HCT116 (cell line): ENCODE measurements around the gene SRSF3. TPM values are rescaled to one million over a fixed set of nuclear protein-coding genes. Genes with fewer than 3 reads are reported as not detected.

Experiments used
- ATAC-seq: fragments of 200-7000 bp; cut with Tn5 transposase; 2 replicates; pipeline ENCODE4 v1.9.1; 2020; ENCODE audit warnings: mild to moderate bottlenecking, moderate library complexity
- BruUV-seq: library from RNA; stranded (reverse); fragments of 400-500 nt; replicated peaks from 2 replicates; lab custom pipeline; 2021; lab: Mats Ljungman, UMichigan
- CTCF ChIA-PET: fragments of 300-600 bp; sonication (Branson Sonifier 250); formaldehyde crosslinking; loops from one replicate; lab custom pipeline; 2021; ENCODE audit warnings: antibody characterized with exemption; lab: Charles Lee
- POLR2A ChIA-PET: fragments of 300-600, 350-600 bp; sonication (Branson Sonifier 250); formaldehyde crosslinking; loops from one replicate; lab custom pipeline; 2021; ENCODE audit warnings: antibody characterized with exemption; lab: Charles Lee
- RAD21 ChIA-PET, 2 experiments: fragments of 300-600 bp; sonication (Branson Sonifier 250); formaldehyde crosslinking; loops; one replicate each; lab custom pipeline; 2023; ENCODE audit warnings: low total read pairs in 2 of 2; ENCODE audit not compliant: uncharacterized antibody in 2 of 2, unreplicated experiment in 2 of 2, low non-redundant PET in 1 of 2; lab: Charles Lee
- DNase-seq: peaks from one replicate; pipeline ENCODE4 v3.0.0-alpha.2; 2010; ENCODE audit warnings: low read depth, low spot score
- H2AFZ ChIP-seq: fragments of 200-600 bp; shearing (Covaris generic), sonication (generic); 2 replicates; pipeline ENCODE4 v1.6.1; 2017; ENCODE audit warnings: low read depth, mixed run types, mixed read lengths, antibody characterized with exemption, low read length; ENCODE audit not compliant: poor library complexity, severe bottlenecking
- H3K27ac ChIP-seq: 2 replicates; pipeline ENCODE4 v1.5.1; 2012; ENCODE audit warnings: low read depth, low read length
- H3K27me3 ChIP-seq: fragments of 200-600 bp; sonication (generic); 2 replicates; pipeline ENCODE4 v1.6.1; 2016; ENCODE audit warnings: mixed run types, low read length, mixed read lengths; ENCODE audit not compliant: insufficient read depth
- H3K36me3 ChIP-seq, 2 experiments: fragments of 200-500 bp in 1 of 2; fragments of 200-600 bp in 1 of 2; sonication (Bioruptor generic) in 1 of 2; sonication (generic) in 1 of 2; 2 replicates each; pipeline versions ENCODE4 v1.5.1 to v1.6.1; 2014 to 2016; ENCODE audit warnings: low read length in 2 of 2, inconsistent platforms in 1 of 2, mixed read lengths in 1 of 2, mixed run types in 1 of 2; ENCODE audit not compliant: insufficient read depth in 2 of 2, control insufficient read depth in 1 of 2
- H3K4me1 ChIP-seq, 2 experiments: fragments of 200-600 bp in 1 of 2; sonication (generic) in 1 of 2; 2 replicates each; pipeline versions ENCODE4 v1.5.1 to v1.6.1; 2012 to 2017; ENCODE audit warnings: low read length in 2 of 2, inconsistent platforms in 1 of 2, mild to moderate bottlenecking in 1 of 2, mixed read lengths in 1 of 2, mixed run types in 1 of 2, moderate library complexity in 1 of 2; ENCODE audit not compliant: insufficient read depth in 2 of 2, control insufficient read depth in 1 of 2
- H3K4me2 ChIP-seq: fragments of 200-600 bp; sonication (generic); 2 replicates; pipeline ENCODE4 v1.6.1; 2017; ENCODE audit warnings: mixed run types, low read length, mixed read lengths
- H3K4me3 ChIP-seq, 2 experiments: fragments of 200-600 bp in 1 of 2; sonication (generic) in 1 of 2; replicated peaks in 1 of 2; 2 replicates each; pipeline ENCODE4 v1.5.1; 2011 to 2016; ENCODE audit warnings: low read length in 2 of 2, control low read depth in 1 of 2, low read depth in 1 of 2, mild to moderate bottlenecking in 1 of 2, mixed read lengths in 1 of 2, mixed run types in 1 of 2
- H3K79me2 ChIP-seq: fragments of 200-600 bp; sonication (generic); 2 replicates; pipeline ENCODE4 v1.6.1; 2017; ENCODE audit warnings: mild to moderate bottlenecking, mixed run types, low read length, moderate library complexity, mixed read lengths; ENCODE audit not compliant: insufficient read depth
- H3K9ac ChIP-seq: fragments of 200-600 bp; sonication (generic); 2 replicates; pipeline ENCODE4 v1.6.1; 2016; ENCODE audit warnings: low read length, mixed read lengths
- H3K9me2 ChIP-seq: fragments of 200-600 bp; sonication (generic), shearing (Covaris generic); 2 replicates; pipeline ENCODE4 v1.6.1; 2017; ENCODE audit warnings: mixed run types, mild to moderate bottlenecking, moderate library complexity; ENCODE audit not compliant: insufficient read depth
- H3K9me3 ChIP-seq, 2 experiments: fragments of 200-500 bp in 1 of 2; fragments of 200-600 bp in 1 of 2; sonication (Bioruptor generic) in 1 of 2; sonication (generic) in 1 of 2; 2 replicates each; pipeline ENCODE4 v1.6.1; 2014 to 2017; ENCODE audit warnings: low read length in 2 of 2, mixed read lengths in 2 of 2, inconsistent platforms in 1 of 2, low read depth in 1 of 2, mild to moderate bottlenecking in 1 of 2, mixed run types in 1 of 2, moderate library complexity in 1 of 2; ENCODE audit not compliant: control insufficient read depth in 1 of 2, insufficient read depth in 1 of 2
- H4K20me1 ChIP-seq: fragments of 200-600 bp; sonication (generic), shearing (Covaris generic); 2 replicates; pipeline ENCODE4 v1.6.1; 2017; ENCODE audit warnings: mixed run types, mild to moderate bottlenecking, moderate library complexity; ENCODE audit not compliant: insufficient read depth
- CEBPB ChIP-seq: IDR thresholded peaks from 2 replicates; pipeline ENCODE4 v1.6.1; 2012; ENCODE audit warnings: low read depth
- EGR1 ChIP-seq: IDR thresholded peaks from 2 replicates; pipeline ENCODE4 v1.6.1; 2012; ENCODE audit warnings: low read depth
- ELF1 ChIP-seq: IDR thresholded peaks from 2 replicates; pipeline ENCODE4 v1.6.1; 2012; ENCODE audit warnings: low read depth, borderline replicate concordance
- EZH2 ChIP-seq: fragments of 200-600 bp; sonication (generic); IDR thresholded peaks from 2 replicates; pipeline ENCODE4 v1.6.1; 2017; ENCODE audit warnings: antibody characterized with exemption, mixed run types
- EZH2phosphoT487 ChIP-seq: fragments of 200-600 bp; IDR thresholded peaks from 2 replicates; pipeline ENCODE4 v1.6.1; 2018; ENCODE audit warnings: antibody characterized with exemption, borderline replicate concordance
- FOSL1 ChIP-seq: IDR thresholded peaks from 2 replicates; pipeline ENCODE4 v1.6.1; 2012; ENCODE audit warnings: low read depth
- JUND ChIP-seq: IDR thresholded peaks from 2 replicates; pipeline ENCODE4 v1.6.1; 2012
- POLR2A ChIP-seq: IDR thresholded peaks from 2 replicates; pipeline ENCODE4 v1.7.0; 2011; ENCODE audit warnings: borderline replicate concordance; ENCODE audit not compliant: insufficient read depth, insufficient read length; ENCODE audit errors: extremely low read depth
- RAD21 ChIP-seq: IDR thresholded peaks from 2 replicates; pipeline ENCODE4 v1.6.1; 2012; ENCODE audit warnings: low read depth, mild to moderate bottlenecking
- SIN3A ChIP-seq: IDR thresholded peaks from 2 replicates; pipeline ENCODE4 v1.6.1; 2012; ENCODE audit warnings: low read depth
- SP1 ChIP-seq: IDR thresholded peaks from 2 replicates; pipeline ENCODE4 v1.6.1; 2012; ENCODE audit warnings: low read depth
- SRF ChIP-seq: IDR thresholded peaks from 2 replicates; pipeline ENCODE4 v1.6.1; 2012; ENCODE audit warnings: low read depth
- ZFX ChIP-seq: fragments of 450-650 bp; IDR thresholded peaks from 2 replicates; pipeline ENCODE4 v1.6.1; 2017
- ZNF274 ChIP-seq: fragments of 200-500 bp; sonication (Bioruptor generic); IDR thresholded peaks from 2 replicates; pipeline ENCODE4 v1.6.1; 2014; ENCODE audit warnings: mild to moderate bottlenecking, low read depth, low read length, inconsistent platforms
- intact Hi-C: fragments of 100-400 bp; cut with micrococcal nuclease; formaldehyde crosslinking; loops from 2 replicates; pipeline ENCODE4 v1.10.0; 2022
- total RNA-seq: library from RNA; stranded (reverse); gene quantifications from one replicate; pipeline ENCODE4 v1.2.1, GENCODE V29; 2021; ENCODE audit not compliant: unreplicated experiment
- TF ChIP-seq, protein P1 (sequence below): IDR thresholded peaks from 2 replicates; pipeline ENCODE4 v1.6.1; 2012
- TF ChIP-seq, protein P2 (sequence below): IDR thresholded peaks from 2 replicates; pipeline ENCODE4 v1.6.1; 2011; ENCODE audit warnings: mild to moderate bottlenecking, low read length, moderate library complexity; ENCODE audit not compliant: insufficient replicate concordance; ENCODE audit errors: extremely low read depth

Gene SRSF3
- total RNA-seq, 1 experiment from 2014 or later, result 362 TPM

DNA sequence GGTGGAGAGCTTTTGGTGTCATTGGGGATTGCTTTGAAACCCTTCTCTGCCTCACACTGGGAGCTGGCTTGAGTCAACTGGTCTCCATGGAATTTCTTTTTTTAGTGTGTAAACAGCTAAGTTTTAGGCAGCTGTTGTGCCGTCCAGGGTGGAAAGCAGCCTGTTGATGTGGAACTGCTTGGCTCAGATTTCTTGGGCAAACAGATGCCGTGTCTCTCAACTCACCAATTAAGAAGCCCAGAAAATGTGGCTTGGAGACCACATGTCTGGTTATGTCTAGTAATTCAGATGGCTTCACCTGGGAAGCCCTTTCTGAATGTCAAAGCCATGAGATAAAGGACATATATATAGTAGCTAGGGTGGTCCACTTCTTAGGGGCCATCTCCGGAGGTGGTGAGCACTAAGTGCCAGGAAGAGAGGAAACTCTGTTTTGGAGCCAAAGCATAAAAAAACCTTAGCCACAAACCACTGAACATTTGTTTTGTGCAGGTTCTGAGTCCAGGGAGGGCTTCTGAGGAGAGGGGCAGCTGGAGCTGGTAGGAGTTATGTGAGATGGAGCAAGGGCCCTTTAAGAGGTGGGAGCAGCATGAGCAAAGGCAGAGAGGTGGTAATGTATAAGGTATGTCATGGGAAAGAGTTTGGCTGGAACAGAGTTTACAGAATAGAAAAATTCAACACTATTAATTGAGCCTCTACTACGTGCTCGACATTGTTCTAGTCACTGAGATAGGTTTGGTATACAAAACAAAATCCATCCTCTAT is 31.2 kb downstream of the SRSF3 start:
- Histone ChIP-seq H3K4me1 (peaks cover 0 to 11% of the 10 kb centered on the region in 2 experiments; a peak in 2 of 4 replicates), H3K9ac (no peak overlapping the region), H3K9me2 (no peaks in the 10 kb centered on the region), H3K79me2 (no peaks in the 10 kb centered on the region), H4K20me1 (no peaks in the 10 kb centered on the region), H3K4me3 (no peak overlapping the region), H3K27ac (no peak overlapping the region)
- no peak for DNase-seq
- POLR2A ChIA-PET, result interaction anchor here (1.0 kb wide), 1 partner anchor 19 kb away, joined by 3 read pairs; no protein-coding TSS in a partner anchor
- TF ChIP-seq SRF, result no peak
- TF ChIP-seq RAD21, result no peak
- no peak for TF ChIP-seq FOSL1
- no peak for TF ChIP-seq ELF1
- TF ChIP-seq ZFX, result no peak
- no peak for TF ChIP-seq EZH2phosphoT487
- TF ChIP-seq, protein P1, sequence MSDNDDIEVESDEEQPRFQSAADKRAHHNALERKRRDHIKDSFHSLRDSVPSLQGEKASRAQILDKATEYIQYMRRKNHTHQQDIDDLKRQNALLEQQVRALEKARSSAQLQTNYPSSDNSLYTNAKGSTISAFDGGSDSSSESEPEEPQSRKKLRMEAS, result no peak
- no peak for TF ChIP-seq EZH2
- TF ChIP-seq JUND, result no peak
- TF ChIP-seq CEBPB, result no peak
- TF ChIP-seq SP1, result no peak
- TF ChIP-seq, all 23 proteins: peak for 0
- Histone ChIP-seq H3K4me2 (no peak overlapping the region), H3K27me3 (no peaks in the 10 kb centered on the region), H3K9me3 (no peaks in the 10 kb centered on the region), H2AFZ (no peak overlapping the region), H3K36me3 (no peaks in the 10 kb centered on the region)
- CTCF ChIA-PET, result interaction anchor here (1.1 to 2.8 kb wide), 4 partner anchors 10 to 157 kb away, joined by 3 to 11 read pairs (median 6); no protein-coding TSS in a partner anchor
- intact Hi-C loops, result no loop called here
- RAD21 ChIA-PET, result no interaction called here
- no peak for ATAC-seq
- BruUV-seq, result no TSS peak

DNA sequence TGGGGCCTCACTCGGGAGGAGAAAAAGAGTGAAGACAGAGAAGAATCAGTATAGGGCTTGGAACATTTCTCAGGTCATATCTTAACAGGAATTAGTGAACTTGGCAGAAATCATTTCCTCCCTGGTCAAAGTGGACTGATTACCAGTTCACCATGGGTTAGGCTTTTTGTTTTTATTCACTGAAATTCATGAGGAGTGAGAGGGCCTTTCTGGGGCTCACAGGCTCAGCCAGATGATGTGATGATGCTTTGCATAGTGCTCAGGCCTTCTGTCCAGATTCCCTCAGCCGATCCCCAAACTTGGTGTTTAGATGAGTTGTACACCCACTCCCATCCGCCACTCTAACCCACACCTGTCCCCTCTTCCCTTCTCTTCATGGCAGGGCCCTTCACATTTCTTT is 32.5 kb downstream of the SRSF3 start:
- POLR2A ChIA-PET, result no interaction called here
- TF ChIP-seq ZNF274 (no peak), CEBPB (no peak), ELF1 (no peak), SIN3A (no peak), SRF (no peak), EGR1 (no peak), RAD21 (no peak), POLR2A (no peak)
- TF ChIP-seq, protein P2, sequence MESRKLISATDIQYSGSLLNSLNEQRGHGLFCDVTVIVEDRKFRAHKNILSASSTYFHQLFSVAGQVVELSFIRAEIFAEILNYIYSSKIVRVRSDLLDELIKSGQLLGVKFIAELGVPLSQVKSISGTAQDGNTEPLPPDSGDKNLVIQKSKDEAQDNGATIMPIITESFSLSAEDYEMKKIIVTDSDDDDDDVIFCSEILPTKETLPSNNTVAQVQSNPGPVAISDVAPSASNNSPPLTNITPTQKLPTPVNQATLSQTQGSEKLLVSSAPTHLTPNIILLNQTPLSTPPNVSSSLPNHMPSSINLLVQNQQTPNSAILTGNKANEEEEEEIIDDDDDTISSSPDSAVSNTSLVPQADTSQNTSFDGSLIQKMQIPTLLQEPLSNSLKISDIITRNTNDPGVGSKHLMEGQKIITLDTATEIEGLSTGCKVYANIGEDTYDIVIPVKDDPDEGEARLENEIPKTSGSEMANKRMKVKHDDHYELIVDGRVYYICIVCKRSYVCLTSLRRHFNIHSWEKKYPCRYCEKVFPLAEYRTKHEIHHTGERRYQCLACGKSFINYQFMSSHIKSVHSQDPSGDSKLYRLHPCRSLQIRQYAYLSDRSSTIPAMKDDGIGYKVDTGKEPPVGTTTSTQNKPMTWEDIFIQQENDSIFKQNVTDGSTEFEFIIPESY, result no peak
- TF ChIP-seq, protein P1, result no peak
- TF ChIP-seq, all 23 proteins: peak for 0
- intact Hi-C loops, result no loop called here
- no peak overlapping the region for H3K4me2 ChIP-seq
- peaks cover 0 to 11% of the 10 kb centered on the region in 2 experiments; a peak in 2 of 4 replicates for H3K4me1 ChIP-seq
- no TSS peak for BruUV-seq
- no peak overlapping the region for H3K9ac ChIP-seq
- H4K20me1 ChIP-seq, result no peaks in the 10 kb centered on the region
- no peak for DNase-seq
- H3K27me3 ChIP-seq, result no peaks in the 10 kb centered on the region
- no peak overlapping the region for H3K27ac ChIP-seq
- no peaks in the 10 kb centered on the region for H3K36me3 ChIP-seq
- no peaks in the 10 kb centered on the region for H3K79me2 ChIP-seq
- ChIA-PET RAD21 (no interaction called here), CTCF (no interaction called here)
- no peak overlapping the region for H3K4me3 ChIP-seq
- H3K9me3 ChIP-seq, result no peaks in the 10 kb centered on the region
- ATAC-seq, result no peak
- H2AFZ ChIP-seq, result no peak overlapping the region
- no peaks in the 10 kb centered on the region for H3K9me2 ChIP-seq
